Tibial nerve (tissue), 4 donors: ENCODE data around the gene EBI3. TPM values are rescaled to one million over a fixed set of nuclear protein-coding genes. Genes with fewer than 3 reads are reported as not detected.

Experiments
- DNase-seq, 2 donors: peaks; one replicate each; pipeline ENCODE4 v3.0.0-alpha.2; 2019; ENCODE audit warnings: low spot score in 2 of 2
- H3K27ac ChIP-seq, 4 donors: fragments of 200-600 bp; sonication (generic) in 3 of 4; one replicate each; pipeline ENCODE4 v1.5.1; 2017 to 2019; ENCODE audit warnings: mild to moderate bottlenecking in 1 of 4
- H3K27me3 ChIP-seq, 2 donors: fragments of 200-600 bp; sonication (generic) in 1 of 2; one replicate each; pipeline versions ENCODE4 v1.5.1 to v1.6.0; 2017 to 2019
- H3K36me3 ChIP-seq, 3 donors: fragments of 200-600 bp; sonication (generic); one replicate each; pipeline ENCODE4 v1.5.1; 2018 to 2019
- H3K4me1 ChIP-seq, 4 donors: fragments of 200-600 bp; sonication (generic) in 3 of 4; one replicate each; pipeline ENCODE4 v1.5.1; 2017 to 2019
- H3K4me3 ChIP-seq, 4 donors: fragments of 200-600 bp; sonication (generic) in 3 of 4; one replicate each; pipeline ENCODE4 v1.5.1; 2017 to 2019; ENCODE audit warnings: mild to moderate bottlenecking in 1 of 4, moderate library complexity in 1 of 4
- H3K9me3 ChIP-seq, 4 donors: fragments of 200-600 bp; sonication (generic) in 3 of 4; one replicate each; pipeline ENCODE4 v1.5.1; 2017 to 2019
- CTCF ChIP-seq, 5 experiments: fragments of 200-600 bp in 3 of 5; fragments of 450-650 bp in 2 of 5; sonication (generic) in 3 of 5; IDR thresholded peaks; one replicate each; pipeline ENCODE4 v1.5.1; 2016 to 2019; ENCODE audit warnings: antibody characterized with exemption in 5 of 5, mild to moderate bottlenecking in 3 of 5, moderate library complexity in 2 of 5
- EP300 ChIP-seq, 2 donors: sonication (generic); formaldehyde crosslinking; IDR thresholded peaks; one replicate each; pipeline ENCODE4 v1.6.1; 2017; ENCODE audit warnings: antibody characterized with exemption in 2 of 2, mild to moderate bottlenecking in 1 of 2
- POLR2A ChIP-seq, 2 donors: fragments of 450-650 bp; IDR thresholded peaks; one replicate each; pipeline ENCODE4 v1.6.1; 2017; ENCODE audit warnings: antibody characterized with exemption in 2 of 2, mild to moderate bottlenecking in 2 of 2, moderate library complexity in 2 of 2
- WGBS, 2 donors: methylation state at CpG; one replicate each; pipeline ENCODE4 v1.1.5; 2018; 5-methylcytosine and 5-hydroxymethylcytosine counted together
- total RNA-seq, 4 donors: library from RNA; depleted of rRNA; stranded (reverse); fragments of >200 nt; gene quantifications; one replicate each; pipeline ENCODE4 v1.1.0, GENCODE V29; 2016

Gene EBI3
- total RNA-seq, 4 donors from 2014 or later: 1.4 to 18.0 (median 9.0) TPM

- peaks cover 0 to 18% (median 0%) of the 10 kb centered on the region in 4 donors for H3K4me1 ChIP-seq
- no peak for TF ChIP-seq CTCF (IDR thresholded peaks at IDR 0.05)
- TF ChIP-seq POLR2A (IDR thresholded peaks at IDR 0.05): no peak
- no peak for TF ChIP-seq EP300 (IDR thresholded peaks at IDR 0.05)
- H3K9me3 ChIP-seq: no peaks in the 10 kb centered on the region
- 62 to 67% methylated on average over 2 of the region's 2 CpGs for WGBS, 2 donors
- H3K36me3 ChIP-seq: no peaks in the 10 kb centered on the region
- DNase-seq: no peak
- H3K27me3 ChIP-seq: peaks cover 2 to 41% of the 10 kb centered on the region in 2 donors
- H3K4me3 ChIP-seq: no peak overlapping the region
- no peak overlapping the region for H3K27ac ChIP-seq
Observed at GRCh38 chr19:4200940-4201542, 28.3 kb upstream of the EBI3 start.

- Histone ChIP-seq H3K9me3 (no peaks in the 10 kb centered on the region), H3K4me3 (no peak overlapping the region), H3K4me1 (peaks cover 0 to 18% (median 0%) of the 10 kb centered on the region in 4 donors), H3K27me3 (peaks cover 2 to 33% of the 10 kb centered on the region in 2 donors), H3K27ac (no peak overlapping the region), H3K36me3 (no peaks in the 10 kb centered on the region)
- TF ChIP-seq EP300 (IDR thresholded peaks at IDR 0.05) (no peak), POLR2A (IDR thresholded peaks at IDR 0.05) (no peak), CTCF (IDR thresholded peaks at IDR 0.05) (no peak)
- no peak for DNase-seq
- WGBS, 2 donors: 77 to 81% methylated on average over 4 of the region's 4 CpGs
Observed at GRCh38 chr19:4201798-4202197, 27.5 kb upstream of the EBI3 start.

- no peaks in the 10 kb centered on the region for H3K36me3 ChIP-seq
- peaks cover 0 to 9% (median 0%) of the 10 kb centered on the region in 4 donors for H3K4me1 ChIP-seq
- H3K27me3 ChIP-seq: peaks cover 0 to 7% of the 10 kb centered on the region in 2 donors
- no peaks in the 10 kb centered on the region for H3K9me3 ChIP-seq
- no peak for DNase-seq
- H3K4me3 ChIP-seq: no peak overlapping the region
- H3K27ac ChIP-seq: no peak overlapping the region
- 82 to 86% methylated on average over 10 of the region's 10 CpGs for WGBS, 2 donors
- no peak for TF ChIP-seq CTCF (IDR thresholded peaks at IDR 0.05)
- TF ChIP-seq EP300 (IDR thresholded peaks at IDR 0.05): no peak
- TF ChIP-seq POLR2A (IDR thresholded peaks at IDR 0.05): no peak
Observed at GRCh38 chr19:4206818-4207484, 22.4 kb upstream of the EBI3 start.

GRCh38 chr19:4208385-4209094 is 20.8 kb upstream of the EBI3 start:
- DNase-seq: no peak
- Histone ChIP-seq H3K9me3 (no peaks in the 10 kb centered on the region), H3K36me3 (no peaks in the 10 kb centered on the region), H3K27me3 (peaks cover 0 to 7% of the 10 kb centered on the region in 2 donors), H3K27ac (no peak overlapping the region), H3K4me3 (no peak overlapping the region), H3K4me1 (peaks cover 0 to 9% (median 0%) of the 10 kb centered on the region in 4 donors)
- no peak for TF ChIP-seq POLR2A (IDR thresholded peaks at IDR 0.05)
- no peak for TF ChIP-seq CTCF (IDR thresholded peaks at IDR 0.05)
- no peak for TF ChIP-seq EP300 (IDR thresholded peaks at IDR 0.05)
- WGBS, 2 donors: 75 to 82% methylated on average over 13 of the region's 13 CpGs
